HepG2 (cell line): ENCODE measurements around the gene NEDD4L. TPM values are rescaled to one million over a fixed set of nuclear protein-coding genes. Genes with fewer than 3 reads are reported as not detected.

ENCODE experiments used
- BCL6 ChIP-seq: IDR thresholded peaks from 2 replicates; pipeline ENCODE4 v1.6.1; 2016; ENCODE audit warnings: missing genetic modification reagents, missing compliant biosample characterization
- DNMT1 ChIP-seq: sonication (generic); formaldehyde crosslinking; IDR thresholded peaks from 2 replicates; pipeline ENCODE4 v1.5.1; 2020; ENCODE audit warnings: mild to moderate bottlenecking, missing genetic modification reagents
- FOSL2 ChIP-seq: sonication (generic); formaldehyde crosslinking; IDR thresholded peaks from 2 replicates; pipeline ENCODE4 v1.4.0; 2020; ENCODE audit warnings: missing genetic modification reagents
- FOXP1 ChIP-seq, 2 experiments: fragments of 450-650 bp in 1 of 2; IDR thresholded peaks; 2 replicates each; pipeline ENCODE4 v1.6.1; 2017 to 2018; ENCODE audit warnings: antibody characterized with exemption in 1 of 2
- HDAC1 ChIP-seq: sonication (generic); formaldehyde crosslinking; IDR thresholded peaks from 2 replicates; pipeline ENCODE4 v1.5.1; 2020; ENCODE audit warnings: mild to moderate bottlenecking, missing genetic modification reagents
- HNRNPL ChIP-seq: fragments of 200-400 bp; formaldehyde crosslinking; IDR thresholded peaks from 2 replicates; pipeline ENCODE4 v1.6.1; 2017; ENCODE audit warnings: mild to moderate bottlenecking, low read depth, low read length
- MTA3 ChIP-seq: sonication (generic); formaldehyde crosslinking; IDR thresholded peaks from 2 replicates; pipeline ENCODE4 v1.4.0; 2020; ENCODE audit warnings: missing genetic modification reagents
- SRF ChIP-seq: IDR thresholded peaks from 2 replicates; pipeline ENCODE4 v1.6.1; 2011; ENCODE audit warnings: mild to moderate bottlenecking, low read depth, low read length, moderate library complexity
- SRY ChIP-seq: sonication (generic); formaldehyde crosslinking; IDR thresholded peaks from 2 replicates; pipeline ENCODE4 v1.8.0; 2022; ENCODE audit warnings: mild to moderate bottlenecking, missing genetic modification reagents
- ZBTB1 ChIP-seq: sonication (generic); formaldehyde crosslinking; IDR thresholded peaks from 2 replicates; pipeline ENCODE4 v1.4.0; 2020; ENCODE audit warnings: missing genetic modification reagents, borderline replicate concordance
- ZNF331 ChIP-seq: sonication (generic); formaldehyde crosslinking; IDR thresholded peaks from 2 replicates; pipeline ENCODE4 v1.4.0; 2020; ENCODE audit warnings: missing genetic modification reagents
- ZNF83 ChIP-seq: sonication (generic); formaldehyde crosslinking; IDR thresholded peaks from 2 replicates; pipeline ENCODE4 v1.4.0; 2020; ENCODE audit warnings: missing genetic modification reagents, mild to moderate bottlenecking, borderline replicate concordance
- ZNF883 ChIP-seq: sonication (generic); formaldehyde crosslinking; IDR thresholded peaks from 2 replicates; pipeline ENCODE4 v1.5.1; 2020; ENCODE audit warnings: mild to moderate bottlenecking, missing genetic modification reagents; ENCODE audit errors: not compliant biosample characterization
- polyA plus RNA-seq, 8 experiments: library from polyadenylated mRNA; depleted of rRNA in 3 of 8; stranded (reverse) in 7 of 8; unstranded in 1 of 8; fragments of >200 nt; fragmentation: Illumina TruSeq in 4 of 8; extraction: Trizol in 4 of 8; gene quantifications; 2 replicates each; pipeline versions ENCODE4 v1.2.1 to v1.2.3, GENCODE V29; 2011 to 2016; ENCODE audit warnings: low read depth in 4 of 8, missing spikeins in 1 of 8, mixed read lengths in 1 of 8; ENCODE audit not compliant: insufficient read depth in 1 of 8
- total RNA-seq, 5 experiments: library from RNA; depleted of rRNA; stranded (reverse); fragments of >200 nt; fragmentation: Illumina TruSeq; extraction: Trizol; gene quantifications; 2 replicates each; pipeline ENCODE4 v1.2.3, GENCODE V29; 2016; ENCODE audit warnings: low read depth in 1 of 5
- TF ChIP-seq, protein P1 (sequence below): sonication (generic); formaldehyde crosslinking; IDR thresholded peaks from 2 replicates; pipeline ENCODE4 v1.5.0; 2020; ENCODE audit warnings: mild to moderate bottlenecking, missing genetic modification reagents, moderate library complexity
- TF ChIP-seq, protein P2 (sequence below): sonication (generic); formaldehyde crosslinking; IDR thresholded peaks from 2 replicates; pipeline ENCODE4 v1.4.0; 2020; ENCODE audit warnings: missing genetic modification reagents
- TF ChIP-seq, protein P3 (sequence below): IDR thresholded peaks from 2 replicates; pipeline ENCODE4 v1.6.1; 2012; ENCODE audit warnings: inconsistent platforms
- TF ChIP-seq, protein P4 (sequence below): IDR thresholded peaks from 2 replicates; pipeline ENCODE4 v1.6.1; 2016
- TF ChIP-seq, protein P5 (sequence below): sonication (generic); formaldehyde crosslinking; IDR thresholded peaks from 2 replicates; pipeline ENCODE4 v1.4.0; 2020; ENCODE audit warnings: mild to moderate bottlenecking, missing genetic modification reagents
- TF ChIP-seq, protein P6 (sequence below): sonication (generic); formaldehyde crosslinking; IDR thresholded peaks from 2 replicates; pipeline ENCODE4 v1.9.0; 2021; ENCODE audit warnings: missing genetic modification reagents, mild to moderate bottlenecking, borderline replicate concordance

Gene NEDD4L
- total and polyA plus RNA-seq, 2 of the 13 experiments (the other 11 are each of a cell fraction or from before 2014, with no cell fraction given), result 168 to 390 TPM

DNA sequence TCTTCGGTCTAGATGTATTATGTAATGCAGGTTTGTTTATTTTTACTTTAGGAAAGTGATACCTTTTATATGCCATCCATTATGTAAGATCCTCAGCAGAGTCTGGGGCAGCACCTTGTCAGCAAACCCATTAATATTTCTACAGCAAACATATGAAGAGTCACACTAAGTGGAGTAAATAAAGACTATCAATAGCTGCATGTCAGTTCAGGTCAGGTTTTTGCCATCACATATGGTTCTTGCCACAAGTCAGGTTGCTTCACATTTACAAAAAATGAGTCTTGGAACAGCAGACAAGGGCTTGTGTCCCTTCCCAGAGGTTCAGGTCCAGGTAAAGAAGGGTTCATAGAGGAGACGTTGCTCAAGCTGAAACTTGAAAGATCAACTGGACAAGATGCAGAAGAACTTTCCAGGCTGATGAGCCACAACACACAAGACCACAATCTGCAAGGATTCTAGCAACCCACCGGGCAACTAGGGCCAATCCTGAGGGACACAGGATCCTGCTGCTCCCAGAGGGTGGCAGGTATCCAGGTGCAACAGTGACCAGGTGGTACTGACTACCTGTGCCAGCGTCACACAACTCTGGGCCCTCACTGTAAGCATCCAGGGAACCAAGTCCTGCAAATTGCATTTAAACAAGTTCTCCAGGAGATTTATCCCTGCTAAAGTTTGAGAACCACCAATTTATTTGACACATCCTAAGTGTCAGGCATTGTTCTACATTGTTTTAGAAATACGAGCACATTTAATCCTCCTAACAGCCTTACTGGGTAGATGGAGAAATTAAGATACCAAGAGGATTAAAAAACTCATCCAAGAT lies 369.0 kb downstream of the NEDD4L start (continued):
- TF ChIP-seq, protein P1, sequence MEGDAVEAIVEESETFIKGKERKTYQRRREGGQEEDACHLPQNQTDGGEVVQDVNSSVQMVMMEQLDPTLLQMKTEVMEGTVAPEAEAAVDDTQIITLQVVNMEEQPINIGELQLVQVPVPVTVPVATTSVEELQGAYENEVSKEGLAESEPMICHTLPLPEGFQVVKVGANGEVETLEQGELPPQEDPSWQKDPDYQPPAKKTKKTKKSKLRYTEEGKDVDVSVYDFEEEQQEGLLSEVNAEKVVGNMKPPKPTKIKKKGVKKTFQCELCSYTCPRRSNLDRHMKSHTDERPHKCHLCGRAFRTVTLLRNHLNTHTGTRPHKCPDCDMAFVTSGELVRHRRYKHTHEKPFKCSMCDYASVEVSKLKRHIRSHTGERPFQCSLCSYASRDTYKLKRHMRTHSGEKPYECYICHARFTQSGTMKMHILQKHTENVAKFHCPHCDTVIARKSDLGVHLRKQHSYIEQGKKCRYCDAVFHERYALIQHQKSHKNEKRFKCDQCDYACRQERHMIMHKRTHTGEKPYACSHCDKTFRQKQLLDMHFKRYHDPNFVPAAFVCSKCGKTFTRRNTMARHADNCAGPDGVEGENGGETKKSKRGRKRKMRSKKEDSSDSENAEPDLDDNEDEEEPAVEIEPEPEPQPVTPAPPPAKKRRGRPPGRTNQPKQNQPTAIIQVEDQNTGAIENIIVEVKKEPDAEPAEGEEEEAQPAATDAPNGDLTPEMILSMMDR, result no peak
- TF ChIP-seq FOSL2 (CRISPR knock-in tag) (peak; percentile 18; the same call in 1 of the 2 replicates), MTA3 (no peak), FOXP1 (IDR thresholded peaks at IDR 0.05) (no peak), FOXP1 (CRISPR knock-in tag; IDR thresholded peaks at IDR 0.05) (0 out of 2 replicates have a peak, but pooled peaks have one; percentile 28), ZNF331 (CRISPR knock-in tag) (0 out of 2 replicates have a peak, but pooled peaks have one; percentile 8), SRY (CRISPR knock-in tag) (no peak), ZNF883 (CRISPR knock-in tag) (no peak), ZNF83 (no peak), ZBTB1 (CRISPR knock-in tag) (no peak), HDAC1 (no peak), DNMT1 (CRISPR knock-in tag) (0 out of 2 replicates have a peak, but pooled peaks have one; percentile 10), HNRNPL (0 out of 2 replicates have a peak, but pooled peaks have one; percentile 43), SRF (no peak), BCL6 (peak; percentile 51)
- TF ChIP-seq, protein P2, sequence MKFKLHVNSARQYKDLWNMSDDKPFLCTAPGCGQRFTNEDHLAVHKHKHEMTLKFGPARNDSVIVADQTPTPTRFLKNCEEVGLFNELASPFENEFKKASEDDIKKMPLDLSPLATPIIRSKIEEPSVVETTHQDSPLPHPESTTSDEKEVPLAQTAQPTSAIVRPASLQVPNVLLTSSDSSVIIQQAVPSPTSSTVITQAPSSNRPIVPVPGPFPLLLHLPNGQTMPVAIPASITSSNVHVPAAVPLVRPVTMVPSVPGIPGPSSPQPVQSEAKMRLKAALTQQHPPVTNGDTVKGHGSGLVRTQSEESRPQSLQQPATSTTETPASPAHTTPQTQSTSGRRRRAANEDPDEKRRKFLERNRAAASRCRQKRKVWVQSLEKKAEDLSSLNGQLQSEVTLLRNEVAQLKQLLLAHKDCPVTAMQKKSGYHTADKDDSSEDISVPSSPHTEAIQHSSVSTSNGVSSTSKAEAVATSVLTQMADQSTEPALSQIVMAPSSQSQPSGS (CRISPR knock-in tag), result 0 out of 2 replicates have a peak, but pooled peaks have one; percentile 12
- TF ChIP-seq, protein P3, sequence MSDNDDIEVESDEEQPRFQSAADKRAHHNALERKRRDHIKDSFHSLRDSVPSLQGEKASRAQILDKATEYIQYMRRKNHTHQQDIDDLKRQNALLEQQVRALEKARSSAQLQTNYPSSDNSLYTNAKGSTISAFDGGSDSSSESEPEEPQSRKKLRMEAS, result no peak
- TF ChIP-seq, protein P4, sequence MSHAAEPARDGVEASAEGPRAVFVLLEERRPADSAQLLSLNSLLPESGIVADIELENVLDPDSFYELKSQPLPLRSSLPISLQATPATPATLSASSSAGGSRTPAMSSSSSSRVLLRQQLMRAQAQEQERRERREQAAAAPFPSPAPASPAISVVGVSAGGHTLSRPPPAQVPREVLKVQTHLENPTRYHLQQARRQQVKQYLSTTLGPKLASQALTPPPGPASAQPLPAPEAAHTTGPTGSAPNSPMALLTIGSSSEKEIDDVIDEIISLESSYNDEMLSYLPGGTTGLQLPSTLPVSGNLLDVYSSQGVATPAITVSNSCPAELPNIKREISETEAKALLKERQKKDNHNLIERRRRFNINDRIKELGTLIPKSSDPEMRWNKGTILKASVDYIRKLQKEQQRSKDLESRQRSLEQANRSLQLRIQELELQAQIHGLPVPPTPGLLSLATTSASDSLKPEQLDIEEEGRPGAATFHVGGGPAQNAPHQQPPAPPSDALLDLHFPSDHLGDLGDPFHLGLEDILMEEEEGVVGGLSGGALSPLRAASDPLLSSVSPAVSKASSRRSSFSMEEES (CRISPR knock-in tag), result 0 out of 2 replicates have a peak, but pooled peaks have one; percentile 55
- TF ChIP-seq, protein P5, sequence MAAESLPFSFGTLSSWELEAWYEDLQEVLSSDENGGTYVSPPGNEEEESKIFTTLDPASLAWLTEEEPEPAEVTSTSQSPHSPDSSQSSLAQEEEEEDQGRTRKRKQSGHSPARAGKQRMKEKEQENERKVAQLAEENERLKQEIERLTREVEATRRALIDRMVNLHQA (CRISPR knock-in tag), result no peak
- TF ChIP-seq, protein P6, sequence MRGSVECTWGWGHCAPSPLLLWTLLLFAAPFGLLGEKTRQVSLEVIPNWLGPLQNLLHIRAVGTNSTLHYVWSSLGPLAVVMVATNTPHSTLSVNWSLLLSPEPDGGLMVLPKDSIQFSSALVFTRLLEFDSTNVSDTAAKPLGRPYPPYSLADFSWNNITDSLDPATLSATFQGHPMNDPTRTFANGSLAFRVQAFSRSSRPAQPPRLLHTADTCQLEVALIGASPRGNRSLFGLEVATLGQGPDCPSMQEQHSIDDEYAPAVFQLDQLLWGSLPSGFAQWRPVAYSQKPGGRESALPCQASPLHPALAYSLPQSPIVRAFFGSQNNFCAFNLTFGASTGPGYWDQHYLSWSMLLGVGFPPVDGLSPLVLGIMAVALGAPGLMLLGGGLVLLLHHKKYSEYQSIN (CRISPR knock-in tag), result 0 out of 2 replicates have a peak, but pooled peaks have one; percentile 2
